HFF-Myc (cell line): Measurements from ENCODE around the gene UQCR10.

ENCODE experiments used
- DNase-seq: peaks from one replicate; pipeline ENCODE4 v3.0.0-alpha.2; 2011; ENCODE audit warnings: low read depth; ENCODE audit errors: extremely low read depth
- H3K4me3 ChIP-seq: replicated peaks from 2 replicates; pipeline ENCODE4 v1.5.1; 2011; ENCODE audit warnings: low read depth, mild to moderate bottlenecking, control low read depth, low read length
- CTCF ChIP-seq: IDR thresholded peaks from 2 replicates; pipeline ENCODE4 v1.5.1; 2012; ENCODE audit warnings: mild to moderate bottlenecking, low read depth, low read length, control low read depth; ENCODE audit errors: missing control alignments

Gene UQCR10

GRCh38 chr22:29744902-29745301, 22.3 kb upstream of the UQCR10 start:
- no peak for TF ChIP-seq CTCF
- no peak for DNase-seq
- H3K4me3 ChIP-seq: no peak overlapping the region

GRCh38 chr22:29747832-29748231, 19.3 kb upstream of the UQCR10 start:
- no peak for TF ChIP-seq CTCF
- no peak overlapping the region for H3K4me3 ChIP-seq
- no peak for DNase-seq

- no peak overlapping the region for H3K4me3 ChIP-seq
- TF ChIP-seq CTCF: no peak
- DNase-seq: no peak
Observed at GRCh38 chr22:29748248-29748893, 18.8 kb upstream of the UQCR10 start.

GRCh38 chr22:29750029-29750428, 17.1 kb upstream of the UQCR10 start:
- H3K4me3 ChIP-seq: no peak overlapping the region
- no peak for TF ChIP-seq CTCF

GRCh38 chr22:29750559-29751538, 16.3 kb upstream of the UQCR10 start:
- no peak for DNase-seq
- TF ChIP-seq CTCF: no peak
- no peak overlapping the region for H3K4me3 ChIP-seq

More at GRCh38 chr22:29750029-29750428, 17.1 kb upstream of the UQCR10 start:
- no peak for DNase-seq

- no peak for DNase-seq
- no peak overlapping the region for H3K4me3 ChIP-seq
- no peak for TF ChIP-seq CTCF
Observed at GRCh38 chr22:29751669-29752068, 15.5 kb upstream of the UQCR10 start.
